HG02798 (cell line): ENCODE measurements around the gene PAQR5.

Experiments
- ATAC-seq: cut with Tn5 transposase; IDR thresholded peaks from one replicate; pipeline ENCODE4 v1.9.1; 2021; ENCODE audit warnings: mild to moderate bottlenecking; ENCODE audit not compliant: unreplicated experiment, poor library complexity

Gene PAQR5

DNA sequence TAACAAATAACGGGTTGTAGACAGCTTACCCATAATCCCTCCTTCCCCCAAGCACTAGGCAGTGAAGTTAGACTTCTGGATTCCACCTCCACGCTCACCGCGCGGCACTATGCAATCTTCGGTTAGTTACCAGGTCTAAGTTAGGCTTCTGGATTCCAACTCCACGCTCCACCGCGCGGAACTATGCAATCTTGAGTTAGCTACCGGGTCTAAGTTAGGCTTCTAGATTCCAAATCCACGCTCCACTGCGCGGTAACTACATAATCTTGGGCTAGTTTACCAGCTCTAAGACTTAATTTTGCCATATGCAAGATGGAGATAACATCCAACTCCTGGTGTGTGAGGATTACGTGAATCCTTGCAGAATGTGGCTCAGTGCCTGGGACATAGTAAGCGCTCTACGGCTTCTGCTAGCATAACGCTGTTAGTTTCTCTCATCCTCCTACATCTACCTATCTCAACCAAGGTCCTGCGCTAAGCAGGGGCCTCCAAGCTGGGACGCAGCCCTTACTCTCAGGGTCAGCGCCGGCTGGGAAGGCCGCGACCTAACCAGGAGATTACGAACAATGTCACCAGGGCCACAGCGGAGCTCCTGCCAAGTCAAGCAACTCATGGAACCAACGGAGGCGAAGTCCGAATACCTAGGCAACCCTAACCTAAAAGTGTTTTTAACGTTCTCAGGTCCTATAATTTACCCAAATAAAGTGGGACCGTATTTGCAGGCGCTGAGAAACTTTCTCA lies 153.4 kb downstream of the PAQR5 start:
- ATAC-seq = peak; percentile 29

DNA sequence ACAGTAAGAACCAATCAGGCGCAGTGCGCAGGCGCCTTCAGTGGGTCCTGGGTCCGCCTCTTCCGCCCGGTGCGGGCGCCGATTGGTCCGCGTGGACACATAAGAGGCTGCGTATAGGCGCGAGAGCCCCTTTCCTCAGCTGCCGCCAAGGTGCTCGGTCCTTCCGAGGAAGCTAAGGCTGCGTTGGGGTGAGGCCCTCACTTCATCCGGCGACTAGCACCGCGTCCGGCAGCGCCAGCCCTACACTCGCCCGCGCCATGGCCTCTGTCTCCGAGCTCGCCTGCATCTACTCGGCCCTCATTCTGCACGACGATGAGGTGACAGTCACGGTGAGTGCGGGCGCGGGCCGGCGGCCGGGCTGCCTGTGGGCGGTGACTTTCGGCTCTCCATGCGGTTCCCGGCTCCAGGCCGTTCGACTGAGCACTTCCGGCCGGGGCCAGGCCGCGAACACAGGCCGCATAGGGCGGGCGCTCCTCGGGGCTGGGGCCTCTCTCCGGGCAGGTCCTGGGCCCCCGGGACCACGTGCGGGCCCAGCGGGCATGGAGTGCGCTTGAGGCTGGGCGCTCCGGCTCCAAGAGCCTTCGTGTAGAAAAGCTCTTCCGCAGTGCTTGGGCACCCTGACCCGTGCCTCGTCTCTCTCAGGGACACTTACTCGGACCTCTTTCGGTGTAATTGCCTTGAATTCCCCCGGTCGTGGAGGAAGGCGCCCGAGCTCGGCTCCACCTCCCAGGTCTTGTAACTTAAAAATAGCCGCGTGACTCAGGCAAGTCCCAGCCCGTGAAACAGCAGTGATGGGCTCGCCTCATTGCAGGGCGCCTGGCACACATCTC lies 154.2 kb downstream of the PAQR5 start, which contains the start of gene RPLP1:
Gene RPLP1 (plus strand): TSS at position 127 of the 830 bp plus-strand sequence. CDS start 131 bp downstream, at position 258.
- peak; percentile 88 for ATAC-seq

DNA sequence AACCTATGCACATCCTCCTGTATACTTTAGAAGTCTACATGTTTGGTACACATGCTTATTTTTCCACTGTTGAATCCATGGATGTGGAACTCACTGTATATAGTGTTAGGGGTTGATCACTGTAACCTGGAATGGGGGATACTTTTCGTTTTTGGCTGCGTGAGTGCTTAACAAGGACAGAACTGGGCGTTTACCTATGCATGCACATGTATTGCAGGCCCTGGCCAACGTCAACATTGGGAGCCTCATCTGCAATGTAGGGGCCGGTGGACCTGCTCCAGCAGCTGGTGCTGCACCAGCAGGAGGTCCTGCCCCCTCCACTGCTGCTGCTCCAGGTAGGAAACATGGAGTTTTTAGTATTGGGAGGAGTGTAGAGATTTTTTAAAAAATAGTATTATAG lies 156.2 kb downstream of the PAQR5 start:
- ATAC-seq = no peak

GRCh38 chr15:69456208-69457166 lies 157.8 kb downstream of the PAQR5 start:
- ATAC-seq = no peak
